Measurements from ENCODE around the gene NPR3. TPM values are rescaled to one million over a fixed set of nuclear protein-coding genes. Genes with fewer than 3 reads are reported as not detected.

NPR3 gene
- total RNA-seq, 4 donors from 2014 or later: 25.4 to 45.1 (median 31.5) TPM

GRCh38 chr5:32678472-32678871, 32.6 kb upstream of the NPR3 start:
- WGBS, 2 donors: 92% methylated on average over 9 to 11 of the region's 11 CpGs
- Histone ChIP-seq H3K4me3 (replicated peaks in 1 of 3) (no peak overlapping the region), H3K36me3 (no peaks in the 10 kb centered on the region), H3K27ac (no peak overlapping the region), H3K27me3 (no peaks in the 10 kb centered on the region), H3K4me1 (no peaks in the 10 kb centered on the region), H3K9me3 (no peaks in the 10 kb centered on the region)
- intact Hi-C loops (cut with DNase I): no loop called here
- DNase-seq: no peak
- TF ChIP-seq POLR2A (IDR thresholded peaks at IDR 0.05): no peak
- TF ChIP-seq, protein P1, sequence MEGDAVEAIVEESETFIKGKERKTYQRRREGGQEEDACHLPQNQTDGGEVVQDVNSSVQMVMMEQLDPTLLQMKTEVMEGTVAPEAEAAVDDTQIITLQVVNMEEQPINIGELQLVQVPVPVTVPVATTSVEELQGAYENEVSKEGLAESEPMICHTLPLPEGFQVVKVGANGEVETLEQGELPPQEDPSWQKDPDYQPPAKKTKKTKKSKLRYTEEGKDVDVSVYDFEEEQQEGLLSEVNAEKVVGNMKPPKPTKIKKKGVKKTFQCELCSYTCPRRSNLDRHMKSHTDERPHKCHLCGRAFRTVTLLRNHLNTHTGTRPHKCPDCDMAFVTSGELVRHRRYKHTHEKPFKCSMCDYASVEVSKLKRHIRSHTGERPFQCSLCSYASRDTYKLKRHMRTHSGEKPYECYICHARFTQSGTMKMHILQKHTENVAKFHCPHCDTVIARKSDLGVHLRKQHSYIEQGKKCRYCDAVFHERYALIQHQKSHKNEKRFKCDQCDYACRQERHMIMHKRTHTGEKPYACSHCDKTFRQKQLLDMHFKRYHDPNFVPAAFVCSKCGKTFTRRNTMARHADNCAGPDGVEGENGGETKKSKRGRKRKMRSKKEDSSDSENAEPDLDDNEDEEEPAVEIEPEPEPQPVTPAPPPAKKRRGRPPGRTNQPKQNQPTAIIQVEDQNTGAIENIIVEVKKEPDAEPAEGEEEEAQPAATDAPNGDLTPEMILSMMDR (IDR thresholded peaks at IDR 0.05): no peak

- Histone ChIP-seq H3K27me3 (no peaks in the 10 kb centered on the region), H3K36me3 (no peaks in the 10 kb centered on the region), H3K4me3 (replicated peaks in 1 of 3) (no peak overlapping the region), H3K4me1 (no peaks in the 10 kb centered on the region), H3K27ac (no peak overlapping the region), H3K9me3 (no peaks in the 10 kb centered on the region)
- TF ChIP-seq POLR2A (IDR thresholded peaks at IDR 0.05): no peak
- TF ChIP-seq, protein P1 (IDR thresholded peaks at IDR 0.05): no peak
- DNase-seq: no peak
- intact Hi-C loops (cut with DNase I): no loop called here
- 68 to 76% methylated on average over 1 of the region's 1 CpG for WGBS, 2 donors
These were observed 31.9 kb upstream of the NPR3 start for GRCh38 chr5:32679218-32679617.

- H3K4me1 ChIP-seq: no peaks in the 10 kb centered on the region
- no peak overlapping the region for H3K27ac ChIP-seq
- H3K4me3 ChIP-seq (replicated peaks in 1 of 3): no peak overlapping the region
- intact Hi-C loops (cut with DNase I): no loop called here
- no peak for DNase-seq
- 78 to 80% methylated on average over 2 of the region's 2 CpGs for WGBS, 2 donors
- H3K9me3 ChIP-seq: no peaks in the 10 kb centered on the region
- H3K36me3 ChIP-seq: no peaks in the 10 kb centered on the region
- no peaks in the 10 kb centered on the region for H3K27me3 ChIP-seq
- TF ChIP-seq, protein P1 (IDR thresholded peaks at IDR 0.05): no peak
- TF ChIP-seq POLR2A (IDR thresholded peaks at IDR 0.05): no peak
These were observed 30.9 kb upstream of the NPR3 start for GRCh38 chr5:32680183-32680582.

DNA sequence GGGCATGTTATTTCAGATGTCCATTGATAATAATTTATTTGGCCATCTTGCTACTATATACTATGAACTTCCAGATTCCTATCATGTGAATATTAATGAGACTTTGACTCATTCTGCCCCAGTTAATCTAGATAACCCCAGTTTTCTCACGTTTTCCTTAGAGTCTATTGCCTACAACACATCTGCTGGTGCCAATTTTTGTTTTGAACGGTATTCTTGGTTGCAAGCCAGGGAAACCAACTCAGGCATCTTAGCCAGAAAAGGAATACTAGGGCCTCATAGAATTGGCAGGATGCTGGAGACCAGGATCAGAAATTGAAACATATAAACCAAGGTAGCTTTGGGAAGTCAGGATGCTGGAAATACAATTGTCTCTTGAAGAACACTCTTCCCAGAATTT, 28.0 kb upstream of the NPR3 start:
- intact Hi-C loops (cut with DNase I): no loop called here
- 28 to 32% methylated on average over 2 of the region's 2 CpGs for WGBS, 2 donors
- H3K4me3 ChIP-seq (replicated peaks in 1 of 3): no peak overlapping the region
- no peaks in the 10 kb centered on the region for H3K27me3 ChIP-seq
- H3K27ac ChIP-seq: no peak overlapping the region
- no peaks in the 10 kb centered on the region for H3K36me3 ChIP-seq
- no peak for DNase-seq
- TF ChIP-seq, protein P1 (IDR thresholded peaks at IDR 0.05): no peak
- TF ChIP-seq POLR2A (IDR thresholded peaks at IDR 0.05): no peak
- no peaks in the 10 kb centered on the region for H3K9me3 ChIP-seq
- peaks cover 9% of the 10 kb centered on the region in 2 donors for H3K4me1 ChIP-seq

- H3K27me3 ChIP-seq: no peaks in the 10 kb centered on the region
- no peak overlapping the region for H3K27ac ChIP-seq
- no peak for DNase-seq
- TF ChIP-seq POLR2A (IDR thresholded peaks at IDR 0.05): no peak
- TF ChIP-seq, protein P1 (IDR thresholded peaks at IDR 0.05): no peak
- H3K4me1 ChIP-seq: peaks cover 9% of the 10 kb centered on the region in 2 donors
- intact Hi-C loops (cut with DNase I): no loop called here
- no peak overlapping the region for H3K4me3 ChIP-seq (replicated peaks in 1 of 3)
- H3K9me3 ChIP-seq: no peaks in the 10 kb centered on the region
- H3K36me3 ChIP-seq: no peaks in the 10 kb centered on the region
- WGBS, 2 donors: 100% methylated on average over 1 of the region's 1 CpG
These were observed 26.9 kb upstream of the NPR3 start for GRCh38 chr5:32684260-32684659.

Measured in thyroid gland (tissue), 4 donors.